Type B pancreatic cell (in vitro differentiated cells): ENCODE results near the gene AFF3. TPM values are rescaled to one million over a fixed set of nuclear protein-coding genes. Genes with fewer than 3 reads are reported as not detected.

Experiments used
- DNase-seq: peaks from one replicate; pipeline ENCODE4 v3.0.0; 2021; ENCODE audit warnings: mixed read lengths; ENCODE audit not compliant: unreplicated experiment; ENCODE audit errors: extremely low spot score
- H3K27ac Mint-ChIP-seq: 2 replicates; pipeline ENCODE4 v1.8.0; 2021; ENCODE audit warnings: mild to moderate bottlenecking, mixed read lengths
- H3K27me3 Mint-ChIP-seq: 2 replicates; pipeline ENCODE4 v1.8.0; 2021; ENCODE audit warnings: mixed read lengths
- H3K36me3 Mint-ChIP-seq: 2 replicates; pipeline ENCODE4 v1.8.0; 2021; ENCODE audit warnings: mixed read lengths
- H3K4me1 Mint-ChIP-seq: one replicate; pipeline ENCODE4 v1.8.0; 2021; ENCODE audit warnings: mixed read lengths; ENCODE audit not compliant: unreplicated experiment
- H3K4me3 Mint-ChIP-seq: 2 replicates; pipeline ENCODE4 v1.8.0; 2021; ENCODE audit warnings: mild to moderate bottlenecking, mixed read lengths
- H3K9me3 Mint-ChIP-seq: 2 replicates; pipeline ENCODE4 v1.8.0; 2021; ENCODE audit warnings: mixed read lengths
- total RNA-seq: library from RNA; stranded (reverse); gene quantifications from 2 replicates; pipeline ENCODE4 v1.2.1, GENCODE V29; 2021; ENCODE audit warnings: low replicate concordance
- TF ChIP-seq, protein P1 (sequence below): fragments of 200-600 bp; sonication (generic); conservative IDR thresholded peaks from 2 replicates; pipeline ENCODE4 v1.5.0; 2021; ENCODE audit warnings: antibody characterized with exemption, mild to moderate bottlenecking

AFF3 gene
- total RNA-seq, 1 donor from 2014 or later, result 29.2 TPM

- Mint-ChIP-seq H3K4me1 (peaks cover 18% of the 10 kb centered on the region), H3K9me3 (no peaks in the 10 kb centered on the region), H3K27ac (no peak overlapping the region), H3K36me3 (no peaks in the 10 kb centered on the region), H3K27me3 (peaks cover 11% of the 10 kb centered on the region), H3K4me3 (no peak overlapping the region)
- TF ChIP-seq, protein P1, sequence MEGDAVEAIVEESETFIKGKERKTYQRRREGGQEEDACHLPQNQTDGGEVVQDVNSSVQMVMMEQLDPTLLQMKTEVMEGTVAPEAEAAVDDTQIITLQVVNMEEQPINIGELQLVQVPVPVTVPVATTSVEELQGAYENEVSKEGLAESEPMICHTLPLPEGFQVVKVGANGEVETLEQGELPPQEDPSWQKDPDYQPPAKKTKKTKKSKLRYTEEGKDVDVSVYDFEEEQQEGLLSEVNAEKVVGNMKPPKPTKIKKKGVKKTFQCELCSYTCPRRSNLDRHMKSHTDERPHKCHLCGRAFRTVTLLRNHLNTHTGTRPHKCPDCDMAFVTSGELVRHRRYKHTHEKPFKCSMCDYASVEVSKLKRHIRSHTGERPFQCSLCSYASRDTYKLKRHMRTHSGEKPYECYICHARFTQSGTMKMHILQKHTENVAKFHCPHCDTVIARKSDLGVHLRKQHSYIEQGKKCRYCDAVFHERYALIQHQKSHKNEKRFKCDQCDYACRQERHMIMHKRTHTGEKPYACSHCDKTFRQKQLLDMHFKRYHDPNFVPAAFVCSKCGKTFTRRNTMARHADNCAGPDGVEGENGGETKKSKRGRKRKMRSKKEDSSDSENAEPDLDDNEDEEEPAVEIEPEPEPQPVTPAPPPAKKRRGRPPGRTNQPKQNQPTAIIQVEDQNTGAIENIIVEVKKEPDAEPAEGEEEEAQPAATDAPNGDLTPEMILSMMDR, result no peak
- no peak for DNase-seq
These were observed 295.8 kb downstream of the AFF3 start for GRCh38 chr2:99846462-99847107.

DNA sequence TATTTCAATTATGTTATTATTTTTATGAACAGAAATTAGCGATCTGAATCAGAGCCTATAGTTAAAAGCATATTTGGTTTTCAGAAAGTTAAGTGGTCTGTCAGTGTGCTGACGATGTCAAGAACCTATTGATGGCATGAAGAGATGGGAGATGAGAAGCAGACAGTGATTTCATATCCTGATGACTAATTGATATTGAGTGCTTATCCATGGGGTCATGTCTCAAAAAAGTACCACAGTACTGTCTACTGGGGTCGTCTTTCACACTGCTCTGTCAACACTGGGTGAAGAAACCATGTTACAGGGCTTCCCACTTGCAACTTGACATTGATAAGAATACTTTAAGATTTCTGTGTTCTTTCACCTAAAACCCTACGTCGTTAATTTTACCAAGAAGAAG, 297.1 kb downstream of the AFF3 start:
- H3K27ac Mint-ChIP-seq, result no peak overlapping the region
- no peaks in the 10 kb centered on the region for H3K9me3 Mint-ChIP-seq
- no peak for DNase-seq
- peaks cover 17% of the 10 kb centered on the region for H3K27me3 Mint-ChIP-seq
- TF ChIP-seq, protein P1, result no peak
- H3K4me1 Mint-ChIP-seq, result peaks cover 13% of the 10 kb centered on the region
- H3K4me3 Mint-ChIP-seq, result no peak overlapping the region
- no peaks in the 10 kb centered on the region for H3K36me3 Mint-ChIP-seq

GRCh38 chr2:99842451-99842850, 299.9 kb downstream of the AFF3 start:
- H3K4me1 Mint-ChIP-seq, result peaks cover 1% of the 10 kb centered on the region
- TF ChIP-seq, protein P1, result no peak
- no peak for DNase-seq
- H3K36me3 Mint-ChIP-seq, result no peaks in the 10 kb centered on the region
- H3K9me3 Mint-ChIP-seq, result no peaks in the 10 kb centered on the region
- no peak overlapping the region for H3K4me3 Mint-ChIP-seq
- no peak overlapping the region for H3K27ac Mint-ChIP-seq
- peaks cover 16% of the 10 kb centered on the region for H3K27me3 Mint-ChIP-seq

DNA sequence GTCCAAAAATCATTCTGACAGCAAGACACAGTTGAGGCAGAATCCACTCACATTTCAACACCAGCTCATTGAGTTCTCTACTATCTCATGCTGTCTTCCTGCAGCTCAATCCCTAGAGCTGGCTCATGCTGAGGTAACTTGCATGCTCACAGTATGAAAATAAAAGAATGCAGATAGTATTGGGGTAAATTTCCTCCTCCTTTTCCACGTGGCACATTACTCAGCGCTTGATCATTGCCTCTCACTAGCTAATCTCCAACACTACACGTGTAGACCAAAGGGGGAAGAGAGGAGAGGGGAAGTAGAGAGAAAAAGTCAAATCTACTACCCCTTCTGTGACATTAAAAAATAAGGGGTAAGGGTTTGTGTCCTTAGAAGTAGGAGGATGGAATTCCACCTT, 300.6 kb downstream of the AFF3 start:
- H3K27ac Mint-ChIP-seq, result no peak overlapping the region

DNA sequence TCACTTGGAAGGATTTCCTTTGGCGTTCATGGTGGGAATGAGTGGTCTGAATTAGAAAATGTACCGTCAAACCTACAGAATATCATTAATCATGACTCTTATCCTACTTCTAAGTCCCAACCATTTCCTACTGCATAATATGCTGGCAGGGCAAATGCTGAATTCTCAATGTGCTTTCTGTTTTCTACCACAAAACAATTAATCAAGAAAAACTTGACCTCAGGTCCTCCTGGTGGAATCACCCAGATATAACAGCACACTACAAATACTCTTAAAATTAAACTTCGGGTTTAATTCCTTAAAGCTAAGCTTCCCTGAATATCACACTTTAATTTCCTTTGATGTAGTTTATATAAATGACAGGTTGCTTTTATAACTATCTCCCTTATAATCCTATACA, 301.6 kb downstream of the AFF3 start:
- TF ChIP-seq, protein P1, result no peak
- Mint-ChIP-seq H3K27me3 (peaks cover 19% of the 10 kb centered on the region), H3K27ac (no peak overlapping the region), H3K4me3 (no peak overlapping the region), H3K4me1 (peaks cover 9% of the 10 kb centered on the region), H3K9me3 (no peaks in the 10 kb centered on the region), H3K36me3 (no peaks in the 10 kb centered on the region)
- DNase-seq, result no peak

More for the DNA sequence above, 300.6 kb downstream of the AFF3 start:
- H3K4me1 Mint-ChIP-seq, result peaks cover 7% of the 10 kb centered on the region
- TF ChIP-seq, protein P1, result no peak
- H3K9me3 Mint-ChIP-seq, result no peaks in the 10 kb centered on the region
- no peak for DNase-seq
- H3K36me3 Mint-ChIP-seq, result no peaks in the 10 kb centered on the region
- no peak overlapping the region for H3K4me3 Mint-ChIP-seq
- H3K27me3 Mint-ChIP-seq, result peaks cover 18% of the 10 kb centered on the region
